ENCODE results near the gene KIF5C.

- TF ChIP-seq, protein P1, sequence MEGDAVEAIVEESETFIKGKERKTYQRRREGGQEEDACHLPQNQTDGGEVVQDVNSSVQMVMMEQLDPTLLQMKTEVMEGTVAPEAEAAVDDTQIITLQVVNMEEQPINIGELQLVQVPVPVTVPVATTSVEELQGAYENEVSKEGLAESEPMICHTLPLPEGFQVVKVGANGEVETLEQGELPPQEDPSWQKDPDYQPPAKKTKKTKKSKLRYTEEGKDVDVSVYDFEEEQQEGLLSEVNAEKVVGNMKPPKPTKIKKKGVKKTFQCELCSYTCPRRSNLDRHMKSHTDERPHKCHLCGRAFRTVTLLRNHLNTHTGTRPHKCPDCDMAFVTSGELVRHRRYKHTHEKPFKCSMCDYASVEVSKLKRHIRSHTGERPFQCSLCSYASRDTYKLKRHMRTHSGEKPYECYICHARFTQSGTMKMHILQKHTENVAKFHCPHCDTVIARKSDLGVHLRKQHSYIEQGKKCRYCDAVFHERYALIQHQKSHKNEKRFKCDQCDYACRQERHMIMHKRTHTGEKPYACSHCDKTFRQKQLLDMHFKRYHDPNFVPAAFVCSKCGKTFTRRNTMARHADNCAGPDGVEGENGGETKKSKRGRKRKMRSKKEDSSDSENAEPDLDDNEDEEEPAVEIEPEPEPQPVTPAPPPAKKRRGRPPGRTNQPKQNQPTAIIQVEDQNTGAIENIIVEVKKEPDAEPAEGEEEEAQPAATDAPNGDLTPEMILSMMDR (IDR thresholded peaks at IDR 0.05; ENCODE audit: insufficient read depth, low read depth, low read length) = no peak
- no peak for TF ChIP-seq EZH2 (IDR thresholded peaks at IDR 0.05; ENCODE audit: insufficient read depth, low read length)
Measured at GRCh38 chr2:148939271-148939670, 64.2 kb downstream of the KIF5C start.

All from astrocyte (in vitro differentiated cells and primary cell).